Coronary artery (tissue), 2 donors: ENCODE results near the gene INSC.
A peak's percentile ranks its signal among the peaks of the same experiment; 100 is the strongest.

Experiments used
- DNase-seq: peaks from one replicate; pipeline ENCODE4 v3.0.0-alpha.2; 2017; ENCODE audit warnings: low spot score
- H3K27ac ChIP-seq, 2 donors: fragments of 200-600 bp; sonication (generic); one replicate each; pipeline ENCODE4 v1.5.1; 2016 to 2019
- H3K4me3 ChIP-seq: fragments of 200-600 bp; sonication (generic); 2 replicates; pipeline ENCODE4 v1.5.1; 2016; ENCODE audit warnings: mild to moderate bottlenecking, moderate library complexity
- CTCF ChIP-seq: fragments of 200-600 bp; sonication (generic); IDR thresholded peaks from one replicate; pipeline ENCODE4 v1.5.1; 2019; ENCODE audit warnings: antibody characterized with exemption

The INSC gene

GRCh38 chr11:15201586-15201985, 86.9 kb downstream of the INSC start:
- TF ChIP-seq CTCF: no peak
- Histone ChIP-seq H3K27ac (no peak overlapping the region), H3K4me3 (no peak overlapping the region)
- DNase-seq: no peak

- Histone ChIP-seq H3K27ac (no peak overlapping the region), H3K4me3 (no peak overlapping the region)
- TF ChIP-seq CTCF: no peak
- no peak for DNase-seq
Observed at GRCh38 chr11:15202626-15203025, 87.9 kb downstream of the INSC start.

DNA sequence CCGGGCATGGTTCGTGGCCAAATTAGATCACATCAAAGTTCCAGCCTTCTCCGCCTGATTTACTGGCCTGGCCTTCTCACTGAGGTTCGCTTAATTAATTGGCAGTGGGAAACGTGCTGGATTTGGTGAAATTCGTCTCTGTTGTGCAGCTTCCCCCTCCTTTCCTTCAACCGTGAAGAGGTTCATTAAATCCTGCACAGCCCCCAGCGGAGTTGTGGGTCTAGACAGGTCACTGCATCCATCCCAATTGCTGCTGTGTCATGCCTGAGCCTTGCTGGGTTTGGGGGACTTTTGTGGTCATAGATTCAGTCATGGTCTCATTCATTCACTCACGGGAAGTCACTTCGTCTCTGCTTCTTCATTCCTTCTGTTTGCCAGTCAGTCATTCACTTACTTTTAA, 90.0 kb downstream of the INSC start:
- Histone ChIP-seq H3K4me3 (no peak overlapping the region), H3K27ac (no peak overlapping the region)
- no peak for DNase-seq
- TF ChIP-seq CTCF: no peak

- Histone ChIP-seq H3K27ac (no peak overlapping the region), H3K4me3 (no peak overlapping the region)
- no peak for TF ChIP-seq CTCF
- DNase-seq: no peak
Observed at GRCh38 chr11:15206791-15207190, 92.1 kb downstream of the INSC start.

DNA sequence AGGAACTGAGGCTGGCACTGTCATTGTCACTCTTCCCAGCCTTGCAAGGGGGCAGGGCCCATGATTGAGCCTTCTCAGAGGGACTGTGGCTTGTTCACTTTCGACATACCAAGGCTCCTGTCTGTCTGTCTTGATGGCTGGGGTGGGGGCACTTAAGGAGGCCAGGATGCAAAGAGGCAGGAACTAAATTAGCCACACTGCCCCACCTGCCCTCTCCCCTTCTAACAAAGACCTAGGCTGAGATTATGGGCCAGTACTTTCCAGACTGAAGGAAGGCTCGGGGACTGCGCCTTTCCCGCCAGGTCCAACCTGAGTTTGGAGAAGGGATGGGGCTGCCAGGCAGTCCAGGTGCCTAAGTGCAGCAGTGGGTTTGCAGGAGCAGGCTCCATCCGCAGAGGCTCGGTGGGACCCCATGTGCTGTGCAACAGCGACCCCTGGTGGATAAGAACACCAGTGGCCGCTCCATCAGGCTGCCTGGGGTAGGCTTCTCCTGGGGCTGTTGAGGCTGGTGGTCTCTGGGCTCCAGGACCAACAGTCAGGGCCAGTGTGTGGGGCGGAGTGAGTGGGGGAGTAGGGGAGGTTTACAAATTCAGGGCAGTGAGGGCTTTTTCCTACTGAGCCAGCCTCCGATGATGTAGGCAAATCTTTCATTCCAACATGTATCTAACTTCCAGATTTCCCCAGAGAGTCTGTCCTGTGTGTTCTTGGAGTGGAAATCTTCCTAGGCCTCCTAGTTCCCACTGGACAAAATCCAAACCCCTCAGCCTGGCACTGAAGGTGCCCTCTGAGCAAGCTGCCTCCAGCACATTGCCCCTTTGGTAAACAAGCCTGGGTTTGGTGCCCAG, 93.9 kb downstream of the INSC start:
- Histone ChIP-seq H3K27ac (no peak overlapping the region), H3K4me3 (no peak overlapping the region)
- peak; percentile 81 for DNase-seq
- TF ChIP-seq CTCF: peak; percentile 90

DNA sequence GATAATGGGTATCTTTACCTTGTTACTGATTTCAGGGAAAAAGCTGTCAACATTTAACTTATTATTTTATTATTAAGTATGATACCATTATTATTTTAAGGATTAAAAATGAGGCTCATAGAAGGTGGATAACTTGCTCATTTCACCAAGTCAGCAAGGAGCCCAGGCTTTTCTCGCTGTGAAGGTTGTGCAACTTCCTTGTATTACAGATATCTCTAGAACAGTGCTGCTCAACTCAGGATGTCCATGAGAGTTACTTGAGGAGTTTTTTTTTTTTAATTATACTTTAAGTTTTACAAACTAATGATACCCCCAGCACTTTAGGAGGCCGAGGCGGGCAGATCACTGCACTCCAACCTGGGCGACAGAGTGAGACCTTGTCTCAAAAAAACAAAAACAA, 98.2 kb downstream of the INSC start:
- TF ChIP-seq CTCF: no peak
- no peak for DNase-seq
- Histone ChIP-seq H3K27ac (no peak overlapping the region), H3K4me3 (no peak overlapping the region)
